Calu3 (cell line): ENCODE results near the gene RAD51AP2. TPM values are rescaled to one million over a fixed set of nuclear protein-coding genes. Genes with fewer than 3 reads are reported as not detected.
"Not testable (repeated sequence)": the region's sequence is repeated elsewhere in the genome, so short reads cannot be mapped to it uniquely, and the experiment has no call there.

Experiments
- Bru-seq: library from RNA; stranded (reverse); fragments of 400-500 nt; gene quantifications from one replicate; lab custom pipeline; 2021; lab: Mats Ljungman, UMichigan
- BruChase-seq, 2 experiments: library from RNA; stranded (reverse); fragments of 400-500 nt; gene quantifications; one replicate each; lab custom pipeline; 2021; lab: Mats Ljungman, UMichigan
- BruUV-seq: library from RNA; stranded (reverse); fragments of 400-500 nt; replicated peaks from 2 replicates; lab custom pipeline; 2021; lab: Mats Ljungman, UMichigan
- CTCF ChIA-PET: fragments of 300-600 bp; sonication (Branson Sonifier 250); formaldehyde crosslinking; loops from one replicate; lab custom pipeline; 2022; ENCODE audit warnings: antibody characterized with exemption; lab: Charles Lee
- DNase-seq: peaks from one replicate; pipeline ENCODE4 v3.0.0; 2022
- H3K27ac Mint-ChIP-seq: one replicate; pipeline ENCODE4 v1.8.0; 2022; ENCODE audit warnings: mixed read lengths; ENCODE audit not compliant: unreplicated experiment
- H3K27me3 Mint-ChIP-seq: one replicate; pipeline ENCODE4 v1.8.0; 2022; ENCODE audit warnings: mixed read lengths; ENCODE audit not compliant: unreplicated experiment
- H3K36me3 Mint-ChIP-seq: one replicate; pipeline ENCODE4 v1.8.0; 2022; ENCODE audit warnings: mild to moderate bottlenecking, moderate library complexity, mixed read lengths; ENCODE audit not compliant: insufficient read depth, unreplicated experiment
- H3K4me1 Mint-ChIP-seq: one replicate; pipeline ENCODE4 v1.8.0; 2022; ENCODE audit warnings: mild to moderate bottlenecking, low read depth, mixed read lengths; ENCODE audit not compliant: unreplicated experiment
- H3K4me3 Mint-ChIP-seq: one replicate; pipeline ENCODE4 v1.8.0; 2022; ENCODE audit warnings: mild to moderate bottlenecking, low read depth, moderate library complexity, mixed read lengths; ENCODE audit not compliant: unreplicated experiment
- H3K9me3 Mint-ChIP-seq: one replicate; pipeline ENCODE4 v1.8.0; 2022; ENCODE audit warnings: low read depth, mixed read lengths; ENCODE audit not compliant: unreplicated experiment
- intact Hi-C: fragments of 100-400 bp; cut with micrococcal nuclease; formaldehyde crosslinking; loops from one replicate; pipeline ENCODE4 v1.10.0; 2022; ENCODE audit not compliant: unreplicated experiment
- long read RNA-seq: library from polyadenylated mRNA; stranded (forward); transcript quantifications from one replicate; pipeline ENCODE4 v2.0.0, GENCODE V29; 2022
- total RNA-seq: library from RNA; stranded (reverse); gene quantifications from 2 replicates; pipeline ENCODE4 v1.2.3, GENCODE V29; 2022
- TF ChIP-seq, protein P1 (sequence below): fragments of 200-600 bp; IDR thresholded peaks from one replicate; pipeline ENCODE4 v1.8.0; 2022; ENCODE audit warnings: antibody characterized with exemption; ENCODE audit not compliant: unreplicated experiment

Gene RAD51AP2
- total RNA-seq (not detected in 2 replicates), Bru-seq, nascent RNA (not detected), BruChase-seq, experiment 1, labeled RNA remaining after a 6-hour chase (not detected), BruChase-seq, experiment 2, labeled RNA remaining after a 2-hour chase (not detected)
- long read RNA-seq = 0 reads

GRCh38 chr2:17518212-17519154 lies at the start of gene RAD51AP2:
TSS of gene RAD51AP2 (minus strand) at chr2:17518440. CDS start at chr2:17518415, 25 bp downstream.
- BruUV-seq = no TSS peak
- Mint-ChIP-seq H3K36me3 (peaks cover 12% of the 10 kb centered on the region), H3K4me1 (no peaks in the 10 kb centered on the region), H3K4me3 (peak within 1 kb of the TSS; percentile 66), H3K27ac (peak within 1 kb of the TSS; percentile 83), H3K9me3 (no peaks in the 10 kb centered on the region), H3K27me3 (no peaks in the 10 kb centered on the region)
- peak; percentile 70 for DNase-seq
- TF ChIP-seq, protein P1, sequence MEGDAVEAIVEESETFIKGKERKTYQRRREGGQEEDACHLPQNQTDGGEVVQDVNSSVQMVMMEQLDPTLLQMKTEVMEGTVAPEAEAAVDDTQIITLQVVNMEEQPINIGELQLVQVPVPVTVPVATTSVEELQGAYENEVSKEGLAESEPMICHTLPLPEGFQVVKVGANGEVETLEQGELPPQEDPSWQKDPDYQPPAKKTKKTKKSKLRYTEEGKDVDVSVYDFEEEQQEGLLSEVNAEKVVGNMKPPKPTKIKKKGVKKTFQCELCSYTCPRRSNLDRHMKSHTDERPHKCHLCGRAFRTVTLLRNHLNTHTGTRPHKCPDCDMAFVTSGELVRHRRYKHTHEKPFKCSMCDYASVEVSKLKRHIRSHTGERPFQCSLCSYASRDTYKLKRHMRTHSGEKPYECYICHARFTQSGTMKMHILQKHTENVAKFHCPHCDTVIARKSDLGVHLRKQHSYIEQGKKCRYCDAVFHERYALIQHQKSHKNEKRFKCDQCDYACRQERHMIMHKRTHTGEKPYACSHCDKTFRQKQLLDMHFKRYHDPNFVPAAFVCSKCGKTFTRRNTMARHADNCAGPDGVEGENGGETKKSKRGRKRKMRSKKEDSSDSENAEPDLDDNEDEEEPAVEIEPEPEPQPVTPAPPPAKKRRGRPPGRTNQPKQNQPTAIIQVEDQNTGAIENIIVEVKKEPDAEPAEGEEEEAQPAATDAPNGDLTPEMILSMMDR = no peak
- intact Hi-C loops = no loop called here
- CTCF ChIA-PET = no interaction called here

DNA sequence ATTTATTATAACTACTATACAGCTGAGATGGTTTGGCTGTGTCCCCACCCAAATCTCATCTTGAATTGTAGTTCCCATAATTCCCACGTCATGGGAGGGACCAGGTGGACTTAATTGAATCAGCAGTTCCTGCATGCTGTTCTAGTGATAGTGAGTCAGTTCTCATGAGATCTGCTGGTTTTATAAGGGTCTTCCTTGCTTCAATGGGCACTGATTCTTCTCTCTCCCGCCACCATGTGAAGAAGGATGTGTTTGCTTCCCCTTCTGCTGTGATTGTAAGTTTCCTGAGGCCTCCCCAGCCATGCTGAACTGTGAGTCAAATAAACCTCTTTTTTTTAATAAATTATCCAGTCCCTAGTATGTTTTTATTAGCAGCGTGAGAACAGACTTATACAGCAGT lies 47.5 kb upstream of the RAD51AP2 start:
- H3K36me3 Mint-ChIP-seq, intact Hi-C loops, CTCF ChIA-PET, H3K4me3 Mint-ChIP-seq, H3K4me1 Mint-ChIP-seq, H3K27ac Mint-ChIP-seq, H3K9me3 Mint-ChIP-seq, DNase-seq, BruUV-seq: not testable (repeated sequence)
- peaks cover 26% of the 10 kb centered on the region for H3K27me3 Mint-ChIP-seq

DNA sequence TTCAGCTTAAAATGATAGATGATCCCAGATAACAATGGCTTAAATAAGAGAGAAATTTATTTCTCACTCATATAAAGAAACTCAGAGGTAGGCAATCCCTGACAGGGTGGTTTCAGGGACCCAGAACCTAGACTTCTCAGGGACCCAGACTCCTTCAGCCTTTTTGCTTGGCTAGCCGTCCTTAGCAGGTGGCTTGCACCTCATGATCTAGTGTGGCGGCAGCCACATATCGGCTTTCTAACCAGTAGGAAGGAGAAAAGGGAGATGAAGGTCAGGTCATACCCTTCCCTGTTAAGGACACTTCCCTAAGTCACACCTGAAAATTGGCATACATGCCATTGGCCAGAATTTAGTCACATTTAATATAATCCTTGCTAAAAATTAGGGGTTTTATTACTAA lies 40.6 kb upstream of the RAD51AP2 start:
- Mint-ChIP-seq H3K27me3 (peaks cover 44% of the 10 kb centered on the region), H3K4me3 (no peak overlapping the region), H3K27ac (no peak overlapping the region), H3K36me3 (no peaks in the 10 kb centered on the region), H3K9me3 (no peaks in the 10 kb centered on the region), H3K4me1 (no peaks in the 10 kb centered on the region)
- BruUV-seq = no TSS peak
- CTCF ChIA-PET = interaction anchor here (0.7 kb wide), 1 partner anchor 662 kb away, joined by 4 read pairs; no protein-coding TSS in a partner anchor
- intact Hi-C loops = no loop called here
- TF ChIP-seq, protein P1 = no peak
- no peak for DNase-seq

DNA sequence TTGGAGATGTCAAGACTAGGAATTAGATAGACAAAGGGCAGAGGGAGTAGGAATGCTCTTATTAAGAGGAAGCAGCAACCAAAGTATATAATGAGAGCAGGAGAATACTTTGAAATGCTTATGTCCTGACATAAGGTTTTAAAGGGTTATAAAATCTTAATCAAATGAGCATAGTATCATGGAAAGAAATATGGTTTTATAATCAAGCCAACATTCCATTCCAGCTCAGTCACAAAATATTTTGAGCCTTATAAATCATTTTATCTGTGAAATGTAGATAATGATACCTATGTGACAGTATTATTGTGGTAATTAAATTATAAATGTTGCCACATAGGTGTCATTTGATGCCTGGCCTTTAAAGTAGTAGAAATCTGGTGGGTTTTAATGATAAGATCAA lies 39.8 kb upstream of the RAD51AP2 start:
- intact Hi-C loops = no loop called here
- BruUV-seq = no TSS peak
- no peaks in the 10 kb centered on the region for H3K9me3 Mint-ChIP-seq
- no peaks in the 10 kb centered on the region for H3K36me3 Mint-ChIP-seq
- H3K4me1 Mint-ChIP-seq = no peaks in the 10 kb centered on the region
- TF ChIP-seq, protein P1 = no peak
- peaks cover 41% of the 10 kb centered on the region for H3K27me3 Mint-ChIP-seq
- no peak overlapping the region for H3K4me3 Mint-ChIP-seq
- DNase-seq = no peak
- H3K27ac Mint-ChIP-seq = no peak overlapping the region
- CTCF ChIA-PET = no interaction called here
